HEK293T (cell line): ENCODE results near the gene CUTC.

ENCODE experiments used
- CTCF ChIA-PET: fragments of 350-600 bp; formaldehyde crosslinking; extraction: SDS; loops from one replicate; lab custom pipeline; 2021; ENCODE audit warnings: antibody characterized with exemption, inconsistent platforms; lab: Yijun Ruan, JAX
- POLR2A ChIA-PET: fragments of 350-600 bp; formaldehyde crosslinking; extraction: SDS; loops from one replicate; lab custom pipeline; 2020; ENCODE audit warnings: antibody characterized with exemption, inconsistent platforms; lab: Yijun Ruan, JAX
- DNase-seq: peaks from one replicate; pipeline ENCODE4 v3.0.0; 2012; ENCODE audit warnings: mixed read lengths; ENCODE audit errors: extremely low spot score
- ARNT ChIP-seq: fragments of 450-650 bp; IDR thresholded peaks from 2 replicates; pipeline ENCODE4 v1.6.1; 2017; ENCODE audit warnings: mild to moderate bottlenecking
- CTBP1 ChIP-seq: fragments of 450-650 bp; IDR thresholded peaks from 2 replicates; pipeline ENCODE4 v1.6.1; 2016; ENCODE audit warnings: borderline replicate concordance
- FOXA1 ChIP-seq: fragments of 450-650 bp; IDR thresholded peaks from 2 replicates; pipeline ENCODE4 v1.6.1; 2016; ENCODE audit warnings: mild to moderate bottlenecking
- FOXK2 ChIP-seq: fragments of 450-650 bp; IDR thresholded peaks from 2 replicates; pipeline ENCODE4 v1.6.1; 2016; ENCODE audit warnings: mild to moderate bottlenecking
- FOXM1 ChIP-seq: fragments of 450-650 bp; IDR thresholded peaks from 2 replicates; pipeline ENCODE4 v1.6.1; 2017; ENCODE audit warnings: mild to moderate bottlenecking, borderline replicate concordance
- HDGF ChIP-seq: fragments of 450-650 bp; IDR thresholded peaks from 2 replicates; pipeline ENCODE4 v1.6.1; 2017; ENCODE audit warnings: antibody characterized with exemption, borderline replicate concordance
- L3MBTL2 ChIP-seq: fragments of 450-650 bp; conservative IDR thresholded peaks from 2 replicates; pipeline ENCODE4 v1.6.1; 2016; ENCODE audit warnings: mild to moderate bottlenecking
- LEF1 ChIP-seq: fragments of 450-650 bp; IDR thresholded peaks from 2 replicates; pipeline ENCODE4 v1.6.1; 2017; ENCODE audit warnings: mild to moderate bottlenecking, borderline replicate concordance
- NFRKB ChIP-seq: fragments of 450-650 bp; IDR thresholded peaks from 2 replicates; pipeline ENCODE4 v1.6.1; 2016; ENCODE audit warnings: mild to moderate bottlenecking, moderate library complexity
- SP1 ChIP-seq: fragments of 450-650 bp; IDR thresholded peaks from 2 replicates; pipeline ENCODE4 v1.6.1; 2017
- SUZ12 ChIP-seq: fragments of 450-650 bp; IDR thresholded peaks from 2 replicates; pipeline ENCODE4 v1.6.1; 2016; ENCODE audit warnings: mild to moderate bottlenecking
- TARDBP ChIP-seq: fragments of 450-650 bp; IDR thresholded peaks from 2 replicates; pipeline ENCODE4 v1.6.1; 2016
- ZNF384 ChIP-seq: fragments of 450-650 bp; IDR thresholded peaks from 2 replicates; pipeline ENCODE4 v1.6.1; 2016
- TF ChIP-seq, protein P1 (sequence below): fragments of 450-650 bp; IDR thresholded peaks from 2 replicates; pipeline ENCODE4 v1.6.1; 2016

The CUTC gene

DNA sequence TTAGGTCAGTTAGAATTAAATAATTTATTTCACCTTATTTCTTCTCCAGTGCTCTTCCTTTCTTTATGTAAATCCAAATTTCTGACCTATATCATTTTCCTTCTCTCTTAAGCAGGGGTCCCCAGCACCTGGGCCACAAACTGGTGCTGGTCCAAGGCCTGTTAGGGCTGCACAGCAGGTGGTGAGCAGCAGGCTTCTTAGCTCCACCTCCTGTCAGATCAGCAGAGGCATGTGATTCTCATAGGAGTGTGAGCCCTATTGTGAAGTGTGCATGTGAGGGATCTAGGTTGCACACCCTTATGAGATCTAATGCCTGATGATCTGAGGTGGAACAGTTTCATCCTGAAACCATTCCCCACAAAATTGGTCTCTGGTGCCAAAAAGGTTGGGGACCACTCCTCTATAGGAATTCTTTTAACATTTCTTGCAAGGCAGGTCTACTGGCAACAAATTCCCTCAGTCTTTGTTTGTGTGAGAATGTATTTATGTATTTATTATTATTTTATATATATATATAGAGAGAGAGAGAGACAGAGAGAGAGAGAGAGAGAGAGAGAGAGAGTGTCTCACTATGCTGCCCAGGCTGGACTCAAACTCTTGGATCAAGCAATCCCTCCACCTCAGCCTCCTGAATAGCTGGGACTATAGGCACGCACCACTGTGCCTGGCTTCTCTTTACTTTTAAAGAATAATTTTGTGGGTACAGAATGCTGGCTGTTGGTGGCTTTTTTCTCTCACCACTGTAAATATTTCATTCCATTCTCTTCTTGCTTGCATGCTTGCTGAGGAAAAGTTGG, 46.1 kb downstream of the CUTC start:
- ChIA-PET POLR2A (interaction anchor here (1.0 kb wide), 1 partner anchor 158 kb away, joined by 3 read pairs; no protein-coding TSS in a partner anchor), CTCF (no interaction called here)
- DNase-seq: peak; percentile 36
- TF ChIP-seq LEF1: no peak

DNA sequence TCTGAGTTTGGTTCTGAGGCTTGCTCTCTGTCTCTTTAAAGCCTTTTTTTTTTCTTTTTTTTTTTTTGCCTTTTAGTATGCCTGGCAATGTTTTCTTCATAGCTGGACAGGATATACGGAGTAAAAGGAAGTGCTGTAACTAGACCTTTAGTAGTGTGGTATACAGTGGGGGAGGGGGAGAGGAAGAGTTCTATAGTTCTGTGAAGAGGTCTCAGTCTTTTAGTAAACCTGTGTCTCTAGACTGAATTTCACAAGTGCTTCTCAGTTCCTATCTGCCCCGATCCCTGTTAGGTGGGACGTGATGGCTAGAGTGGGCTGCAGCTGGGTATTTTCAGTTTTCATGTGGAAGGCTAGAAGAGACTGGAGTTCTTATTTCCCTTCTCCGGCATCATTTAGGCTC, 47.3 kb downstream of the CUTC start:
- DNase-seq: no peak
- POLR2A ChIA-PET: no interaction called here

DNA sequence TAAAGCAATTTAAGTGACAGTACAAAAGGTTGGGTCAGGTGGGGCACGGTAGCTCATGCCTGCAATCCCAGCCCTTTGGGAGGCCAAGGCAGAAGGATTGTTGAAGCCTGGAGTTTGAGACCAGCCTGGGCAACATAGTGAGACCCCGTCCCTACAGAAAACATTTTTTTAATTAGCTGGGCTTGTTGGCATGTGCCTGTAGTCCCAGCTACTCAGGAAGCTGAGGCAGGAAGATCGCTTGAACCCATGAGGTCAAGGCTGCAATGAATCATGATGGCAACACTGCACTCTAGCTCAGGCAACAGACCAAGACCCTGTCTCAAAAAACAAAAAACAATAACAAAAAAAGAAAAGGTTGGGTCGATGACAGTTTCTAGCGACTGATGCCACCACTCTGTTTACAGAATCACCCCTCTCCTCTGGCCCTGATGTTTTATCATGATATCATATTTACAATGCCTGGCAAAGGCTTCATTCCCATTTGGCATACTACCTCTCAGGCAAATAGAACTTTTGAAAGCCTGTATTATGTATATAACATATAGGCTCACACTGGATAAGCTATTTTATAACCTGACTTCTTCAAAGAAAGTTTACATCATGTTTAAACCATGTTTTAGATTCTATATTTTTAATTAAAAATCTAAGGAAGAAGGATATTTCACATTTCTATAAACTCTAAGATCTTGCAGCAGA, 49.8 kb downstream of the CUTC start:
- POLR2A ChIA-PET: interaction anchor here (0.7 kb wide), 1 partner anchor 50 kb away, joined by 3 read pairs; the partner anchor contains the start of genes COX15 and CUTC
- no peak for DNase-seq
- CTCF ChIA-PET: no interaction called here
- TF ChIP-seq NFRKB (no peak), ZNF384 (no peak), HDGF (no peak), SUZ12 (no peak), TARDBP (no peak), FOXM1 (no peak)

More for the DNA sequence above, 47.3 kb downstream of the CUTC start:
- CTCF ChIA-PET: no interaction called here
- TF ChIP-seq CTBP1: no peak
- peak; percentile 74; the same call in 1 of the 2 replicates for TF ChIP-seq ZNF384
- TF ChIP-seq L3MBTL2: no peak

DNA sequence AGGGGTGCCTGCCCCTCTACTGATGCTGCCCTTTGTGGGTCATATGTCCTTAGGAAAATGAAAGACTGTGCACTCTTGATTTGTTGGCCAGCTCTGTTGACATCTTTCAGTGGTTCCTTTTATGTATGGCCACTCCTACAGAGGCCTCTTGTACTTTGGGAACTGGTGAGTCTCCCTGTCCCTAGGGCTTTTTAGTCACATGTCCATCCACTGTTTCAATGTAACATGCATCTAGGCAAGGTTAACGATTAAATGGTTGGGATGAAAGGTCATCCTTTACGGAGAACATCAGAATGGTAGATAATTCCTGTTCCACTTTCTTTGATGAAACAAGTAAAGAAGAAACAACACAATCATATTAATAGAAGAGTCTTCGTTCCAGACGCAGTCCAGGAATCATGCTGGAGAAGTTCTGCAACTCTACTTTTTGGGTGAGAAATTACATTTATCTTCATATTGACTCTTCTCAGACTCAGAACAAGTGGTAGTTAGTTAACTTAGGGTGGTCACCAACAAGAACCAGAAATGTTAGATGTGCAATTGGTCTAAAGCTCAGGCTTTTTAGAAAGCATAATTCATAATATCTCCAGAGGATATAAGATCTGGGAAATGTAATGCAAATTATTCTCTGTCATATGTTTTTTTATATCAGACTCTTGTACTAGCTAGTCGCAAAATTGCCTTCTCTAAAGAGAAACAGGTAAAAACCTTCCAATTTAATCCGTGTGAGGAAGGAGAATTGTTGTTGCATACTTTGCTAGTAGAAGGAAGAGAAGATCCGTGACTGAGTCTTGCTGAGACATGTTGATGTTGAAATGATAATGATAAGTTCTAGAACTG, 50.6 kb downstream of the CUTC start, which contains the start of gene ABCC2:
ABCC2 (plus strand) TSS at position 194 of the 840 bp plus-strand sequence; CDS start at position 399, 205 bp downstream.
- no peak for TF ChIP-seq TARDBP
- TF ChIP-seq, protein P1, sequence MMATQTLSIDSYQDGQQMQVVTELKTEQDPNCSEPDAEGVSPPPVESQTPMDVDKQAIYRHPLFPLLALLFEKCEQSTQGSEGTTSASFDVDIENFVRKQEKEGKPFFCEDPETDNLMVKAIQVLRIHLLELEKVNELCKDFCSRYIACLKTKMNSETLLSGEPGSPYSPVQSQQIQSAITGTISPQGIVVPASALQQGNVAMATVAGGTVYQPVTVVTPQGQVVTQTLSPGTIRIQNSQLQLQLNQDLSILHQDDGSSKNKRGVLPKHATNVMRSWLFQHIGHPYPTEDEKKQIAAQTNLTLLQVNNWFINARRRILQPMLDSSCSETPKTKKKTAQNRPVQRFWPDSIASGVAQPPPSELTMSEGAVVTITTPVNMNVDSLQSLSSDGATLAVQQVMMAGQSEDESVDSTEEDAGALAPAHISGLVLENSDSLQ: no peak
- TF ChIP-seq LEF1: no peak
- ChIA-PET POLR2A (no interaction called here), CTCF (no interaction called here)
- DNase-seq: no peak

DNA sequence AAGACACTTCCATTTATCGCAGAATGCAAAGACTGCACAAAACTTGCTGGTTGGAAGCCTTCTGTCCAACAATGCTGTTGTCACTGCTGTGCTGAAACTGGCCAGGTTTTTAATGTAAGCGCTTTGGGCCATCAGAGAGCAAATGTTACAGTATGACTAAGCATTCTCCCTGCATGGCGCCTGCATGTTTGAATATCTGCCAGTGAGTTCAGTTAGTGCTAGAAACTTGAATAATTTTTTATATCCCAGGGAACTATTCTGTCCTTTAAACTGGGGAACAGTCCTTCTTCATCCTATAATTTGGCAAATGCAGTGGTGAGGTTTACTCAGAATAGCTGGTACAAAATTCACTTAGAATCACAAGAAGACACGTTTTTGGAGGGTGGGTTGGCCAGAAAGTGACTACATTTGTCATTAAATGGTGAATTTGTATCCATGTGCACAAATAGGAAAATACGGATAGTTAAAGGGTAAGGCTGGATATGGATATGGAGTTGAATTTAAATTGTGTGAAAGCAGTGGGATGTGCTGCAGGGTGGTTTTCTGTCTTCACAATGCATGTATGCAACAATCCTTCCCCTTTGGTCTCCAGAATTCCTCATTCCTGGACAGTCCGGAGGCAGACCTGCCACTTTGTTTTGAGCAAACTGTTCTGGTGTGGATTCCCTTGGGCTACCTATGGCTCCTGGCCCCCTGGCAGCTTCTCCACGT, 52.1 kb downstream of the CUTC start:
- POLR2A ChIA-PET: no interaction called here
- CTCF ChIA-PET: no interaction called here
- DNase-seq: no peak
- TF ChIP-seq L3MBTL2 (no peak), CTBP1 (no peak)

DNA sequence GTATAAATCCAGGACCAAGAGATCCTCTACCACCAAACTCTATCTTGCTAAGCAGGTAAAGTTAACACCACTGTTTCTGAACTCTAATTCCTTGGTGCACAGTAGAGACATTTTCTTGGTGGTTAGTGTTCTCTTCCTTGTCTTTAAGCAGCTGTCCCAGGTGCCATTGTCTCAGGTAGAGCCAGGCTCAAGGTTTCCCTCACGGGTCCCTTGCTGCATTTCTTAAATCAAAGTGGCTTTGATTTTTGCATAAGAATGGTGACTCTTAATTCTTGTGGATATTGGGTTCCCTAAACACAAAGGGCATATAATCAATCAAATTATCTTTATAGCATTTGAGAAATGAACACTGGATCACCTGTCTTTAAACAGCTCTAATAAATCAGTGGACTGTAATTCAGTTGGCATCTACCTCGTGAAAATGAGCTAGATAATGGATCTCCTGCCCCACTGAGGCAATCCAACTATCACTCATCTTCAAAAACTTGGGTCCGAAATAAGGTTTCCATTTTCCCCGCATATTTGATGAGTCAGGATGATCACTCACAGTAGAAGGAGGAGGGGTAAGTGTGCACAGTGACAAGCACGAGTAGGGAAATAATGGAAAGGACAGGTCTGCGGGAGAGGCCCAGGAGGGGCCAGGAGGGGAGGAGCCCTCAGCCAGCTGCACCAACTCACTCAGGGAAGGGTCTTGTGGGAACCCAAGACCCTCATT, 52.9 kb downstream of the CUTC start:
- no peak for DNase-seq
- no peak for TF ChIP-seq L3MBTL2
- no peak for TF ChIP-seq FOXK2
- TF ChIP-seq FOXM1: no peak
- TF ChIP-seq SUZ12: no peak
- TF ChIP-seq LEF1: no peak
- TF ChIP-seq HDGF: no peak
- TF ChIP-seq FOXA1: no peak
- TF ChIP-seq, protein P1: no peak
- no peak for TF ChIP-seq TARDBP
- POLR2A ChIA-PET: no interaction called here
- CTCF ChIA-PET: no interaction called here

DNA sequence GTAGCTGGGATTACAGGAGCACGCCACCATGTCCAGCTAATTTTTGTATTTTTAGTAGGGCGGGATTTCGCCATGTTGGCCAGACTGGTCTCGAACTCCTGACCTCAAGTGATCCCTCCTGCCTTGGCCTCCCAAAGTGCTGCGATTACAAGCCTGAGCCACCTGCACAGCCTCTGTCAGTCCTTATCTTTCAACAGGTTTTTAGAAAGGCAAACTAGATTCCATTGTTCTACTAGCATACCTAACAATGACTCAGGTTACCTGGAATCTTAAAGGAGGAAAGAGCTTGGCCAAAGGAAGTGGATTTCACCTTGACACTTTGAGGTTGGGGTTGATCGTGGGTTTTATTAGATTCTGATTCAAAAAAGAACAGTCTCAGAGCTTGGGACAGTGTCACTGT, 53.6 kb downstream of the CUTC start:
- DNase-seq: no peak
- TF ChIP-seq CTBP1: no peak
- TF ChIP-seq ARNT: no peak
- TF ChIP-seq SP1: no peak
- TF ChIP-seq FOXM1: no peak
- CTCF ChIA-PET: no interaction called here
- POLR2A ChIA-PET: no interaction called here
